Retina (tissue), 1 donor: Measurements from ENCODE around the gene NSMCE3.
"Not testable (repeated sequence)": the region's sequence is repeated elsewhere in the genome, so short reads cannot be mapped to it uniquely, and the experiment has no call there.

Source experiments
- DNase-seq: peaks from one replicate; pipeline ENCODE4 v3.0.0-alpha.2; 2016

The NSMCE3 gene

GRCh38 chr15:29268706-29269484, 727 bp downstream of the NSMCE3 start:
- peak; percentile 84 for DNase-seq

GRCh38 chr15:29266052-29266582, 3.5 kb downstream of the NSMCE3 start:
- DNase-seq = no peak

GRCh38 chr15:29263289-29263688, 6.3 kb downstream of the NSMCE3 start:
- DNase-seq = no peak

GRCh38 chr15:29262738-29263137, 6.9 kb downstream of the NSMCE3 start:
- no peak for DNase-seq

GRCh38 chr15:29260896-29261295, 8.7 kb downstream of the NSMCE3 start:
- no peak for DNase-seq

- DNase-seq = no peak
These were observed 10.4 kb downstream of the NSMCE3 start for GRCh38 chr15:29259233-29259632.

GRCh38 chr15:29252234-29252633, 17.4 kb downstream of the NSMCE3 start:
- no peak for DNase-seq

GRCh38 chr15:29244544-29244943, 25.1 kb downstream of the NSMCE3 start:
- no peak for DNase-seq

GRCh38 chr15:29244123-29244522, 25.5 kb downstream of the NSMCE3 start:
- DNase-seq = no peak

GRCh38 chr15:29242456-29243242, 27.0 kb downstream of the NSMCE3 start:
- peak; percentile 32 for DNase-seq

- DNase-seq = no peak
These were observed 28.4 kb downstream of the NSMCE3 start for GRCh38 chr15:29241207-29241606.

- DNase-seq = no peak
These were observed 30.2 kb downstream of the NSMCE3 start for GRCh38 chr15:29239395-29239794.

- no peak for DNase-seq
These were observed 36.1 kb downstream of the NSMCE3 start for GRCh38 chr15:29233566-29233965.

- peak; percentile 47 for DNase-seq
These were observed 43.0 kb downstream of the NSMCE3 start for GRCh38 chr15:29226436-29227208.

- no peak for DNase-seq
These were observed 43.9 kb downstream of the NSMCE3 start for GRCh38 chr15:29225534-29226234.

- not testable (repeated sequence) for DNase-seq
These were observed 44.6 kb downstream of the NSMCE3 start for GRCh38 chr15:29224987-29225363.

GRCh38 chr15:29224235-29224986, 45.2 kb downstream of the NSMCE3 start:
- DNase-seq = not testable (repeated sequence)

GRCh38 chr15:29223640-29224039, 46.0 kb downstream of the NSMCE3 start:
- no peak for DNase-seq

GRCh38 chr15:29222129-29222853, 47.3 kb downstream of the NSMCE3 start:
- DNase-seq = no peak

GRCh38 chr15:29220852-29221251, 48.8 kb downstream of the NSMCE3 start:
- DNase-seq = no peak

GRCh38 chr15:29216955-29217354, 52.7 kb downstream of the NSMCE3 start:
- no peak for DNase-seq
